Liver (tissue), 9 donors: ENCODE results near the gene HERPUD2. TPM values are rescaled to one million over a fixed set of nuclear protein-coding genes. Genes with fewer than 3 reads are reported as not detected.
A peak's percentile ranks its signal among the peaks of the same experiment; 100 is the strongest.

Experiments
- DNase-seq: peaks from one replicate; pipeline ENCODE4 v3.0.0-alpha.2; 2017; ENCODE audit warnings: low spot score
- H3K27ac ChIP-seq, 2 donors: one replicate each; pipeline ENCODE4 v1.7.0; 2013; ENCODE audit warnings: inconsistent platforms in 2 of 2, low read length in 2 of 2, control low read depth in 1 of 2, low read depth in 1 of 2, mild to moderate bottlenecking in 1 of 2
- H3K27me3 ChIP-seq, 4 donors: one replicate each; pipeline versions ENCODE4 v1.6.1 to v1.7.0; 2013; ENCODE audit warnings: low read length in 3 of 4, inconsistent platforms in 1 of 4, mild to moderate bottlenecking in 1 of 4, moderate library complexity in 1 of 4; ENCODE audit not compliant: control insufficient read depth in 4 of 4, insufficient read depth in 4 of 4
- H3K36me3 ChIP-seq, 4 donors: one replicate each; pipeline versions ENCODE4 v1.6.1 to v1.7.0; 2013; ENCODE audit warnings: low read length in 3 of 4, mild to moderate bottlenecking in 3 of 4, low read depth in 1 of 4, moderate library complexity in 1 of 4; ENCODE audit not compliant: control insufficient read depth in 4 of 4, insufficient read depth in 3 of 4
- H3K4me1 ChIP-seq, 4 donors: one replicate each; pipeline versions ENCODE4 v1.6.1 to v1.7.0; 2013; ENCODE audit warnings: low read length in 3 of 4, mild to moderate bottlenecking in 3 of 4, moderate library complexity in 1 of 4; ENCODE audit not compliant: control insufficient read depth in 4 of 4, insufficient read depth in 4 of 4
- H3K4me3 ChIP-seq, 3 donors: one replicate each; pipeline versions ENCODE4 v1.6.1 to v1.7.0; 2013; ENCODE audit warnings: low read length in 3 of 3, control low read depth in 1 of 3, low read depth in 1 of 3, mild to moderate bottlenecking in 1 of 3
- H3K9ac ChIP-seq, 2 donors: one replicate each; pipeline ENCODE4 v1.7.0; 2013; ENCODE audit warnings: low read length in 2 of 2, mild to moderate bottlenecking in 2 of 2, moderate library complexity in 2 of 2, control low read depth in 1 of 2, low read depth in 1 of 2
- H3K9me3 ChIP-seq, 4 donors: one replicate each; pipeline versions ENCODE4 v1.6.1 to v1.7.0; 2013; ENCODE audit warnings: low read length in 3 of 4; ENCODE audit not compliant: control insufficient read depth in 4 of 4
- EGR1 ChIP-seq, 2 donors: IDR thresholded peaks; 2 replicates each; pipeline ENCODE4 v1.6.1; 2016 to 2018; ENCODE audit warnings: antibody characterized with exemption in 2 of 2, low read depth in 2 of 2
- FOXA2 ChIP-seq: IDR thresholded peaks from 2 replicates; pipeline ENCODE4 v1.6.1; 2016; ENCODE audit warnings: antibody characterized with exemption
- GABPA ChIP-seq, 2 donors: IDR thresholded peaks in 1 of 2; conservative IDR thresholded peaks in 1 of 2; 2 replicates each; pipeline ENCODE4 v1.6.1; 2016; ENCODE audit warnings: antibody characterized with exemption in 2 of 2, mild to moderate bottlenecking in 1 of 2, moderate library complexity in 1 of 2
- HNF4A ChIP-seq, 2 donors: conservative IDR thresholded peaks; 2 replicates each; pipeline ENCODE4 v1.6.1; 2016; ENCODE audit warnings: antibody characterized with exemption in 2 of 2, mild to moderate bottlenecking in 2 of 2
- HNF4G ChIP-seq: IDR thresholded peaks from 2 replicates; pipeline ENCODE4 v1.6.1; 2016; ENCODE audit warnings: antibody characterized with exemption
- JUND ChIP-seq, 2 donors: IDR thresholded peaks; 2 replicates each; pipeline ENCODE4 v1.6.1; 2016; ENCODE audit warnings: antibody characterized with exemption in 2 of 2
- NR2F2 ChIP-seq: IDR thresholded peaks from 2 replicates; pipeline ENCODE4 v1.6.1; 2016; ENCODE audit warnings: antibody characterized with exemption
- RAD21 ChIP-seq, 2 donors: IDR thresholded peaks; 2 replicates each; pipeline ENCODE4 v1.6.1; 2016; ENCODE audit warnings: antibody characterized with exemption in 2 of 2, mild to moderate bottlenecking in 2 of 2
- SP1 ChIP-seq: IDR thresholded peaks from 2 replicates; pipeline ENCODE4 v1.6.1; 2018; ENCODE audit warnings: antibody characterized with exemption, mild to moderate bottlenecking
- TAF1 ChIP-seq: conservative IDR thresholded peaks from 2 replicates; pipeline ENCODE4 v1.6.1; 2016; ENCODE audit warnings: antibody characterized with exemption, mild to moderate bottlenecking
- YY1 ChIP-seq: IDR thresholded peaks from 2 replicates; pipeline ENCODE4 v1.6.1; 2016; ENCODE audit warnings: antibody characterized with exemption, mild to moderate bottlenecking
- WGBS: extraction: QIAGEN DNeasy Blood & Tissue Kit; methylation state at CpG from one replicate; pipeline ENCODE4 v1.1.7; 2013; 5-methylcytosine and 5-hydroxymethylcytosine counted together
- polyA plus RNA-seq, 2 donors: library from polyadenylated mRNA; stranded (reverse) in 1 of 2; unstranded in 1 of 2; fragments of 200-250 nt in 1 of 2; fragments of >200 nt in 1 of 2; fragmentation: Nextera tagmentation in 1 of 2; extraction: Ambion mirVana in 1 of 2; gene quantifications; one replicate each; pipeline versions ENCODE4 v1.2.1 to v1.2.3, GENCODE V29; 2013 to 2015
- total RNA-seq, 2 donors: library from RNA; depleted of rRNA; stranded (reverse); fragments of >200 nt; gene quantifications; one replicate each; pipeline ENCODE4 v1.2.3, GENCODE V29; 2014
- TF ChIP-seq, protein P1 (sequence below): IDR thresholded peaks from 2 replicates; pipeline ENCODE4 v1.6.1; 2016; ENCODE audit warnings: antibody characterized with exemption
- TF ChIP-seq, protein P2 (sequence below): IDR thresholded peaks from 2 replicates; pipeline ENCODE4 v1.6.1; 2016; ENCODE audit warnings: antibody characterized with exemption, mild to moderate bottlenecking
- TF ChIP-seq, protein P3 (sequence below): IDR thresholded peaks from 2 replicates; pipeline ENCODE4 v1.6.1; 2016; ENCODE audit warnings: antibody characterized with exemption
- TF ChIP-seq, protein P4 (sequence below): IDR thresholded peaks from 2 replicates; pipeline ENCODE4 v1.6.1; 2016; ENCODE audit warnings: antibody characterized with exemption
- TF ChIP-seq, protein P5 (sequence below): fragments of 150-350 bp; IDR thresholded peaks from 2 replicates; pipeline ENCODE4 v1.5.1; 2017; ENCODE audit warnings: improper control_type of control experiment, low read depth, low read length; ENCODE audit not compliant: missing input control
- donor health status: healthy.
- donor health status: healthy.
- donor health status: healthy.
- donor health status: healthy.
- donor health status: healthy.

The HERPUD2 gene
- total and polyA plus RNA-seq, 4 donors: 9.7 to 22.0 (median 13.7) TPM

DNA sequence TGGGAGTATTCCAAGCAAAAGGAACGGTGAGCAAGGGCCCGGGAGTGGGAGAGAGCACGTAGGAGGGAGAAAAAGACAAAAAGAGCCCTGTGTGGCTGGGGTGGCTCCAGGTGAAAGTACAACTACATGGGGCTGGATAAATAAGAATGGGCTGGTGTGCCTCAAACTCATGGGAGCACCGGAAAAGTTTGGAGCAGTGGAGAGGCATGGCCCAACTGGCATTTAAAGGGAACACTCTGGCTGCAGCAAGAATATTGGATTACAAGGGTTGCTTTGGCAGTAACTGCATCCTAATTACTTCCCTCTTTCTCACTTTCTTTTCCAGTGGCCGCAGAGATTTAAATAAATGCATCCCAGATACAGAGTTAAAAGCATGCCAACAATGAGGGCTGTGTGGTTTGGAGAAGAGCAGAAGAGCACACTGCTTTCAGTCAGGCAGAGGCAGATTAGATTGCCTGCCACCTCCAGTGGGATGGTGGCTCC lies 39.1 kb upstream of the HERPUD2 start:
- H3K9me3 ChIP-seq: no peaks in the 10 kb centered on the region
- H3K36me3 ChIP-seq: no peaks in the 10 kb centered on the region
- TF ChIP-seq FOXA2: no peak
- TF ChIP-seq RAD21 (IDR thresholded peaks at IDR 0.05): no peak
- TF ChIP-seq GABPA (IDR thresholded peaks at IDR 0.05 in 1 of 2, conservative IDR thresholded peaks at IDR 0.05 in 1 of 2): no peak
- TF ChIP-seq SP1: no peak
- no peak for TF ChIP-seq YY1
- no peaks in the 10 kb centered on the region for H3K4me1 ChIP-seq
- DNase-seq: no peak
- no peak overlapping the region for H3K27ac ChIP-seq
- H3K27me3 ChIP-seq: no peaks in the 10 kb centered on the region
- 84% methylated on average over 5 of the region's 5 CpGs for WGBS
- H3K4me3 ChIP-seq: no peak overlapping the region
- H3K9ac ChIP-seq: no peak overlapping the region

DNA sequence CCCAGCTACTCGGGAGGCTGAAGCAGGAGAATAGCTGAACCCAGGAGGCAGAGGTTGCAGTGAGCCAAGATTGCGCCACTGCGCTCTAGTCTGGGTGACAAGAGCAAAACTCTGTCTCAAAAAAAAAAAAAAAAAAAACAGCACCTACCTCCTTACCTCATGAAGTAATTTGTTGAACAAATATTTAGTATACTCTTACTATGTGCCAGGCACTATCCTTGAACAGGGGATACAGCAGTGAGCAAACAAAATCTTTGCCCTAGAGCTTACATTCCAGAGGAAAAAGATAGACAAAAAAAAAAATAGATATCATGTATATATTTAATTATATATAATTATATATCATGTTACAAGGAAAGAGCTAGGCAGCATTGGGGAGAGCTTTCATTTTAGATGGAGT lies 36.4 kb upstream of the HERPUD2 start:
- WGBS: 91% methylated on average over 3 of the region's 3 CpGs
- TF ChIP-seq, protein P1, sequence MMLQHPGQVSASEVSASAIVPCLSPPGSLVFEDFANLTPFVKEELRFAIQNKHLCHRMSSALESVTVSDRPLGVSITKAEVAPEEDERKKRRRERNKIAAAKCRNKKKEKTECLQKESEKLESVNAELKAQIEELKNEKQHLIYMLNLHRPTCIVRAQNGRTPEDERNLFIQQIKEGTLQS: no peak
- TF ChIP-seq EGR1 (IDR thresholded peaks at IDR 0.05; ENCODE audit: low read depth in 2 of 2) (no peak), HNF4A (conservative IDR thresholded peaks at IDR 0.05) (no peak), JUND (IDR thresholded peaks at IDR 0.05) (no peak), TAF1 (no peak), SP1 (no peak)
- TF ChIP-seq, protein P2, sequence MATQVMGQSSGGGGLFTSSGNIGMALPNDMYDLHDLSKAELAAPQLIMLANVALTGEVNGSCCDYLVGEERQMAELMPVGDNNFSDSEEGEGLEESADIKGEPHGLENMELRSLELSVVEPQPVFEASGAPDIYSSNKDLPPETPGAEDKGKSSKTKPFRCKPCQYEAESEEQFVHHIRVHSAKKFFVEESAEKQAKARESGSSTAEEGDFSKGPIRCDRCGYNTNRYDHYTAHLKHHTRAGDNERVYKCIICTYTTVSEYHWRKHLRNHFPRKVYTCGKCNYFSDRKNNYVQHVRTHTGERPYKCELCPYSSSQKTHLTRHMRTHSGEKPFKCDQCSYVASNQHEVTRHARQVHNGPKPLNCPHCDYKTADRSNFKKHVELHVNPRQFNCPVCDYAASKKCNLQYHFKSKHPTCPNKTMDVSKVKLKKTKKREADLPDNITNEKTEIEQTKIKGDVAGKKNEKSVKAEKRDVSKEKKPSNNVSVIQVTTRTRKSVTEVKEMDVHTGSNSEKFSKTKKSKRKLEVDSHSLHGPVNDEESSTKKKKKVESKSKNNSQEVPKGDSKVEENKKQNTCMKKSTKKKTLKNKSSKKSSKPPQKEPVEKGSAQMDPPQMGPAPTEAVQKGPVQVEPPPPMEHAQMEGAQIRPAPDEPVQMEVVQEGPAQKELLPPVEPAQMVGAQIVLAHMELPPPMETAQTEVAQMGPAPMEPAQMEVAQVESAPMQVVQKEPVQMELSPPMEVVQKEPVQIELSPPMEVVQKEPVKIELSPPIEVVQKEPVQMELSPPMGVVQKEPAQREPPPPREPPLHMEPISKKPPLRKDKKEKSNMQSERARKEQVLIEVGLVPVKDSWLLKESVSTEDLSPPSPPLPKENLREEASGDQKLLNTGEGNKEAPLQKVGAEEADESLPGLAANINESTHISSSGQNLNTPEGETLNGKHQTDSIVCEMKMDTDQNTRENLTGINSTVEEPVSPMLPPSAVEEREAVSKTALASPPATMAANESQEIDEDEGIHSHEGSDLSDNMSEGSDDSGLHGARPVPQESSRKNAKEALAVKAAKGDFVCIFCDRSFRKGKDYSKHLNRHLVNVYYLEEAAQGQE: no peak
- TF ChIP-seq, protein P3, sequence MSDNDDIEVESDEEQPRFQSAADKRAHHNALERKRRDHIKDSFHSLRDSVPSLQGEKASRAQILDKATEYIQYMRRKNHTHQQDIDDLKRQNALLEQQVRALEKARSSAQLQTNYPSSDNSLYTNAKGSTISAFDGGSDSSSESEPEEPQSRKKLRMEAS: no peak
- H3K9me3 ChIP-seq: no peaks in the 10 kb centered on the region
- no peak overlapping the region for H3K27ac ChIP-seq
- H3K36me3 ChIP-seq: no peaks in the 10 kb centered on the region
- DNase-seq: no peak
- H3K27me3 ChIP-seq: no peaks in the 10 kb centered on the region
- H3K9ac ChIP-seq: no peak overlapping the region
- no peaks in the 10 kb centered on the region for H3K4me1 ChIP-seq
- H3K4me3 ChIP-seq: no peak overlapping the region

DNA sequence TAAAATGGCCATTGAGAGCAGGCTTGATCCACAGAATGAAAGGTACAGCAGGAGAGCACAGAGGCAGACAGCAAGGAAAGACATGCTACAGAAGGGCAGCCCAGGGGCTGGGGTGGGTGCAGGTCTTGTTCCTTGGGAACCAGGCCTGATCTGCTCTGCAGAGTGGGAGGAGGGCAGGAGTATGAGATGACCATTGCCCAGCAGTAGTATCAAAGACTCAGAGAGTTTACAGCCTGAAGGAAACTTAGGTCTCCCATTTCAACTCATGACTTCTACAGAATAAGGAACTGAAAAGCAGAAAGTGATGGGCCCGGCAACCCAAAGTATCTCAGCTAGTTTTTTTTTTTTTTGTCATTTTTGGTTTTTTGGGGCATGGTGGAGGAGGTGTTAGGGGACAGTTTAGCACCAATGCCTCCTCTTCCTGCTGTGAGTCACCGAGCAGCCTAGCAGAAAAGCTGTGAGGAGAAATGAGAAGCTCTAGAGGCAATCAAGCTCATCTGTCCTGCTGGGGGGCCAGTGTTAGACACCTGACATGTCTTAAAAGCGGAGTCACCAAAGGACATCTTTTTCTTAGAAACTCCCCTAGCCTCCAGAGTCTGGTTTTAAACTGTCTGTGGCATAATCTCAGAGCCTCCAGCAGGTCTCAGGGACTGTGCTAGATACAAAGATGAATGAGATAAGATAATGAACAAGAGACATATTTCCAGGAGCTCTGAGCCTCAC lies 34.3 kb upstream of the HERPUD2 start:
- Histone ChIP-seq H3K36me3 (no peaks in the 10 kb centered on the region), H3K9me3 (no peaks in the 10 kb centered on the region), H3K27me3 (no peaks in the 10 kb centered on the region), H3K4me1 (no peaks in the 10 kb centered on the region), H3K4me3 (no peak overlapping the region), H3K27ac (peak overlapping the region in 1 of 2 donors; percentile 31), H3K9ac (no peak overlapping the region)
- DNase-seq: no peak
- WGBS: 80% methylated on average over 3 of the region's 3 CpGs
- TF ChIP-seq, protein P2: no peak
- TF ChIP-seq HNF4G: no peak
- no peak for TF ChIP-seq NR2F2
- TF ChIP-seq GABPA (IDR thresholded peaks at IDR 0.05 in 1 of 2, conservative IDR thresholded peaks at IDR 0.05 in 1 of 2): no peak
- TF ChIP-seq, protein P4, sequence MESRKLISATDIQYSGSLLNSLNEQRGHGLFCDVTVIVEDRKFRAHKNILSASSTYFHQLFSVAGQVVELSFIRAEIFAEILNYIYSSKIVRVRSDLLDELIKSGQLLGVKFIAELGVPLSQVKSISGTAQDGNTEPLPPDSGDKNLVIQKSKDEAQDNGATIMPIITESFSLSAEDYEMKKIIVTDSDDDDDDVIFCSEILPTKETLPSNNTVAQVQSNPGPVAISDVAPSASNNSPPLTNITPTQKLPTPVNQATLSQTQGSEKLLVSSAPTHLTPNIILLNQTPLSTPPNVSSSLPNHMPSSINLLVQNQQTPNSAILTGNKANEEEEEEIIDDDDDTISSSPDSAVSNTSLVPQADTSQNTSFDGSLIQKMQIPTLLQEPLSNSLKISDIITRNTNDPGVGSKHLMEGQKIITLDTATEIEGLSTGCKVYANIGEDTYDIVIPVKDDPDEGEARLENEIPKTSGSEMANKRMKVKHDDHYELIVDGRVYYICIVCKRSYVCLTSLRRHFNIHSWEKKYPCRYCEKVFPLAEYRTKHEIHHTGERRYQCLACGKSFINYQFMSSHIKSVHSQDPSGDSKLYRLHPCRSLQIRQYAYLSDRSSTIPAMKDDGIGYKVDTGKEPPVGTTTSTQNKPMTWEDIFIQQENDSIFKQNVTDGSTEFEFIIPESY: no peak
- TF ChIP-seq, protein P5, sequence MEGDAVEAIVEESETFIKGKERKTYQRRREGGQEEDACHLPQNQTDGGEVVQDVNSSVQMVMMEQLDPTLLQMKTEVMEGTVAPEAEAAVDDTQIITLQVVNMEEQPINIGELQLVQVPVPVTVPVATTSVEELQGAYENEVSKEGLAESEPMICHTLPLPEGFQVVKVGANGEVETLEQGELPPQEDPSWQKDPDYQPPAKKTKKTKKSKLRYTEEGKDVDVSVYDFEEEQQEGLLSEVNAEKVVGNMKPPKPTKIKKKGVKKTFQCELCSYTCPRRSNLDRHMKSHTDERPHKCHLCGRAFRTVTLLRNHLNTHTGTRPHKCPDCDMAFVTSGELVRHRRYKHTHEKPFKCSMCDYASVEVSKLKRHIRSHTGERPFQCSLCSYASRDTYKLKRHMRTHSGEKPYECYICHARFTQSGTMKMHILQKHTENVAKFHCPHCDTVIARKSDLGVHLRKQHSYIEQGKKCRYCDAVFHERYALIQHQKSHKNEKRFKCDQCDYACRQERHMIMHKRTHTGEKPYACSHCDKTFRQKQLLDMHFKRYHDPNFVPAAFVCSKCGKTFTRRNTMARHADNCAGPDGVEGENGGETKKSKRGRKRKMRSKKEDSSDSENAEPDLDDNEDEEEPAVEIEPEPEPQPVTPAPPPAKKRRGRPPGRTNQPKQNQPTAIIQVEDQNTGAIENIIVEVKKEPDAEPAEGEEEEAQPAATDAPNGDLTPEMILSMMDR: no peak
